HCT116 (cell line): ENCODE measurements around the gene NUCB1. TPM values are rescaled to one million over a fixed set of nuclear protein-coding genes. Genes with fewer than 3 reads are reported as not detected.

Source experiments
- ATAC-seq: fragments of 200-7000 bp; cut with Tn5 transposase; 2 replicates; pipeline ENCODE4 v1.9.1; 2020; ENCODE audit warnings: mild to moderate bottlenecking, moderate library complexity
- BruUV-seq: library from RNA; stranded (reverse); fragments of 400-500 nt; replicated peaks from 2 replicates; lab custom pipeline; 2021; lab: Mats Ljungman, UMichigan
- CTCF ChIA-PET: fragments of 300-600 bp; sonication (Branson Sonifier 250); formaldehyde crosslinking; loops from one replicate; lab custom pipeline; 2021; ENCODE audit warnings: antibody characterized with exemption; lab: Charles Lee
- POLR2A ChIA-PET: fragments of 300-600, 350-600 bp; sonication (Branson Sonifier 250); formaldehyde crosslinking; loops from one replicate; lab custom pipeline; 2021; ENCODE audit warnings: antibody characterized with exemption; lab: Charles Lee
- RAD21 ChIA-PET, 2 experiments: fragments of 300-600 bp; sonication (Branson Sonifier 250); formaldehyde crosslinking; loops; one replicate each; lab custom pipeline; 2023; ENCODE audit warnings: low total read pairs in 2 of 2; ENCODE audit not compliant: uncharacterized antibody in 2 of 2, unreplicated experiment in 2 of 2, low non-redundant PET in 1 of 2; lab: Charles Lee
- DNase-seq: peaks from one replicate; pipeline ENCODE4 v3.0.0-alpha.2; 2010; ENCODE audit warnings: low read depth, low spot score
- H2AFZ ChIP-seq: fragments of 200-600 bp; shearing (Covaris generic), sonication (generic); 2 replicates; pipeline ENCODE4 v1.6.1; 2017; ENCODE audit warnings: low read depth, mixed run types, mixed read lengths, antibody characterized with exemption, low read length; ENCODE audit not compliant: poor library complexity, severe bottlenecking
- H3K27ac ChIP-seq: 2 replicates; pipeline ENCODE4 v1.5.1; 2012; ENCODE audit warnings: low read depth, low read length
- H3K27me3 ChIP-seq: fragments of 200-600 bp; sonication (generic); 2 replicates; pipeline ENCODE4 v1.6.1; 2016; ENCODE audit warnings: mixed run types, low read length, mixed read lengths; ENCODE audit not compliant: insufficient read depth
- H3K36me3 ChIP-seq, 2 experiments: fragments of 200-500 bp in 1 of 2; fragments of 200-600 bp in 1 of 2; sonication (Bioruptor generic) in 1 of 2; sonication (generic) in 1 of 2; 2 replicates each; pipeline versions ENCODE4 v1.5.1 to v1.6.1; 2014 to 2016; ENCODE audit warnings: low read length in 2 of 2, inconsistent platforms in 1 of 2, mixed read lengths in 1 of 2, mixed run types in 1 of 2; ENCODE audit not compliant: insufficient read depth in 2 of 2, control insufficient read depth in 1 of 2
- H3K4me1 ChIP-seq, 2 experiments: fragments of 200-600 bp in 1 of 2; sonication (generic) in 1 of 2; 2 replicates each; pipeline versions ENCODE4 v1.5.1 to v1.6.1; 2012 to 2017; ENCODE audit warnings: low read length in 2 of 2, inconsistent platforms in 1 of 2, mild to moderate bottlenecking in 1 of 2, mixed read lengths in 1 of 2, mixed run types in 1 of 2, moderate library complexity in 1 of 2; ENCODE audit not compliant: insufficient read depth in 2 of 2, control insufficient read depth in 1 of 2
- H3K4me2 ChIP-seq: fragments of 200-600 bp; sonication (generic); 2 replicates; pipeline ENCODE4 v1.6.1; 2017; ENCODE audit warnings: mixed run types, low read length, mixed read lengths
- H3K4me3 ChIP-seq, 2 experiments: fragments of 200-600 bp in 1 of 2; sonication (generic) in 1 of 2; replicated peaks in 1 of 2; 2 replicates each; pipeline ENCODE4 v1.5.1; 2011 to 2016; ENCODE audit warnings: low read length in 2 of 2, control low read depth in 1 of 2, low read depth in 1 of 2, mild to moderate bottlenecking in 1 of 2, mixed read lengths in 1 of 2, mixed run types in 1 of 2
- H3K79me2 ChIP-seq: fragments of 200-600 bp; sonication (generic); 2 replicates; pipeline ENCODE4 v1.6.1; 2017; ENCODE audit warnings: mild to moderate bottlenecking, mixed run types, low read length, moderate library complexity, mixed read lengths; ENCODE audit not compliant: insufficient read depth
- H3K9ac ChIP-seq: fragments of 200-600 bp; sonication (generic); 2 replicates; pipeline ENCODE4 v1.6.1; 2016; ENCODE audit warnings: low read length, mixed read lengths
- H3K9me2 ChIP-seq: fragments of 200-600 bp; sonication (generic), shearing (Covaris generic); 2 replicates; pipeline ENCODE4 v1.6.1; 2017; ENCODE audit warnings: mixed run types, mild to moderate bottlenecking, moderate library complexity; ENCODE audit not compliant: insufficient read depth
- H3K9me3 ChIP-seq, 2 experiments: fragments of 200-500 bp in 1 of 2; fragments of 200-600 bp in 1 of 2; sonication (Bioruptor generic) in 1 of 2; sonication (generic) in 1 of 2; 2 replicates each; pipeline ENCODE4 v1.6.1; 2014 to 2017; ENCODE audit warnings: low read length in 2 of 2, mixed read lengths in 2 of 2, inconsistent platforms in 1 of 2, low read depth in 1 of 2, mild to moderate bottlenecking in 1 of 2, mixed run types in 1 of 2, moderate library complexity in 1 of 2; ENCODE audit not compliant: control insufficient read depth in 1 of 2, insufficient read depth in 1 of 2
- H4K20me1 ChIP-seq: fragments of 200-600 bp; sonication (generic), shearing (Covaris generic); 2 replicates; pipeline ENCODE4 v1.6.1; 2017; ENCODE audit warnings: mixed run types, mild to moderate bottlenecking, moderate library complexity; ENCODE audit not compliant: insufficient read depth
- EGR1 ChIP-seq: IDR thresholded peaks from 2 replicates; pipeline ENCODE4 v1.6.1; 2012; ENCODE audit warnings: low read depth
- ELF1 ChIP-seq: IDR thresholded peaks from 2 replicates; pipeline ENCODE4 v1.6.1; 2012; ENCODE audit warnings: low read depth, borderline replicate concordance
- EZH2 ChIP-seq: fragments of 200-600 bp; sonication (generic); IDR thresholded peaks from 2 replicates; pipeline ENCODE4 v1.6.1; 2017; ENCODE audit warnings: antibody characterized with exemption, mixed run types
- EZH2phosphoT487 ChIP-seq: fragments of 200-600 bp; IDR thresholded peaks from 2 replicates; pipeline ENCODE4 v1.6.1; 2018; ENCODE audit warnings: antibody characterized with exemption, borderline replicate concordance
- JUND ChIP-seq: IDR thresholded peaks from 2 replicates; pipeline ENCODE4 v1.6.1; 2012
- POLR2A ChIP-seq: IDR thresholded peaks from 2 replicates; pipeline ENCODE4 v1.7.0; 2011; ENCODE audit warnings: borderline replicate concordance; ENCODE audit not compliant: insufficient read depth, insufficient read length; ENCODE audit errors: extremely low read depth
- RAD21 ChIP-seq: IDR thresholded peaks from 2 replicates; pipeline ENCODE4 v1.6.1; 2012; ENCODE audit warnings: low read depth, mild to moderate bottlenecking
- YY1 ChIP-seq: IDR thresholded peaks from 2 replicates; pipeline ENCODE4 v1.6.1; 2011; ENCODE audit warnings: low read length, low read depth, moderate library complexity, mild to moderate bottlenecking; ENCODE audit not compliant: insufficient replicate concordance; ENCODE audit errors: extremely low read depth
- ZNF274 ChIP-seq: fragments of 200-500 bp; sonication (Bioruptor generic); IDR thresholded peaks from 2 replicates; pipeline ENCODE4 v1.6.1; 2014; ENCODE audit warnings: mild to moderate bottlenecking, low read depth, low read length, inconsistent platforms
- intact Hi-C: fragments of 100-400 bp; cut with micrococcal nuclease; formaldehyde crosslinking; loops from 2 replicates; pipeline ENCODE4 v1.10.0; 2022
- total RNA-seq: library from RNA; stranded (reverse); gene quantifications from one replicate; pipeline ENCODE4 v1.2.1, GENCODE V29; 2021; ENCODE audit not compliant: unreplicated experiment
- TF ChIP-seq, protein P1 (sequence below): IDR thresholded peaks from 2 replicates; pipeline ENCODE4 v1.6.1; 2012
- TF ChIP-seq, protein P2 (sequence below), 3 experiments: fragments of 200-600 bp in 1 of 3; sonication (generic) in 1 of 3; IDR thresholded peaks in 2 of 3; conservative IDR thresholded peaks in 1 of 3; 2 replicates each; pipeline ENCODE4 v1.5.1; 2012 to 2017; ENCODE audit warnings: low read depth in 2 of 3, low read length in 2 of 3, antibody characterized with exemption in 1 of 3, borderline replicate concordance in 1 of 3, control low read depth in 1 of 3, mild to moderate bottlenecking in 1 of 3, mixed read lengths in 1 of 3, mixed run types in 1 of 3, moderate library complexity in 1 of 3; ENCODE audit not compliant: insufficient read depth in 1 of 3
- TF ChIP-seq, protein P3 (sequence below): IDR thresholded peaks from 2 replicates; pipeline ENCODE4 v1.6.1; 2012

Gene NUCB1
- total RNA-seq, 1 experiment from 2014 or later: 88.8 TPM

DNA sequence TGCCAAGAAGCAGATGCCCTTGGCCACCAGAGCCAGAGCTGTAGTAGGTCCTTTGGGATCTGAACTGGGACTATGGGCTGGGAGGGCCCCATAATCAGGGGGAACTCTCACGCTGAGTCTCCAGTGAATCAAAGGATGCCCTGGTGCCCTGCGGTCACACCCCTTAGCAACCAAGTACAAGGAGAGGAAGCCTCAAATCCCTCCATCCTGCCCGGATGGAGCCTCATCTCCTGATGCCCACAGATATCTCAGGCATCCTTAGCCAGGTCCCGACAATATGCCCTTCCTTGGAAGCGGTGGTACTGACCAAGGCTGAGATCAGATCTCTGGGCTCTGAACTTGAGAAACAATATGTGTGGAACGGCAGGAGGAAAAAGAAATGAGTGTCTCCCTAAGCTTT lies 33.4 kb upstream of the NUCB1 start:
- no peak for TF ChIP-seq EGR1
- TF ChIP-seq, protein P1, sequence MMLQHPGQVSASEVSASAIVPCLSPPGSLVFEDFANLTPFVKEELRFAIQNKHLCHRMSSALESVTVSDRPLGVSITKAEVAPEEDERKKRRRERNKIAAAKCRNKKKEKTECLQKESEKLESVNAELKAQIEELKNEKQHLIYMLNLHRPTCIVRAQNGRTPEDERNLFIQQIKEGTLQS: no peak
- no peak for TF ChIP-seq POLR2A
- Histone ChIP-seq H3K27ac (no peak overlapping the region), H3K4me1 (peaks cover 27 to 39% of the 10 kb centered on the region in 2 experiments), H4K20me1 (no peaks in the 10 kb centered on the region), H3K9ac (no peak overlapping the region), H3K4me2 (no peak overlapping the region), H3K9me3 (no peaks in the 10 kb centered on the region), H2AFZ (no peak overlapping the region), H3K79me2 (no peaks in the 10 kb centered on the region), H3K36me3 (no peaks in the 10 kb centered on the region), H3K9me2 (no peaks in the 10 kb centered on the region), H3K4me3 (no peak overlapping the region), H3K27me3 (no peaks in the 10 kb centered on the region)
- CTCF ChIA-PET: no interaction called here
- RAD21 ChIA-PET: no interaction called here
- POLR2A ChIA-PET: no interaction called here
- intact Hi-C loops: no loop called here
- DNase-seq: no peak
- ATAC-seq: no peak
- BruUV-seq: no TSS peak

DNA sequence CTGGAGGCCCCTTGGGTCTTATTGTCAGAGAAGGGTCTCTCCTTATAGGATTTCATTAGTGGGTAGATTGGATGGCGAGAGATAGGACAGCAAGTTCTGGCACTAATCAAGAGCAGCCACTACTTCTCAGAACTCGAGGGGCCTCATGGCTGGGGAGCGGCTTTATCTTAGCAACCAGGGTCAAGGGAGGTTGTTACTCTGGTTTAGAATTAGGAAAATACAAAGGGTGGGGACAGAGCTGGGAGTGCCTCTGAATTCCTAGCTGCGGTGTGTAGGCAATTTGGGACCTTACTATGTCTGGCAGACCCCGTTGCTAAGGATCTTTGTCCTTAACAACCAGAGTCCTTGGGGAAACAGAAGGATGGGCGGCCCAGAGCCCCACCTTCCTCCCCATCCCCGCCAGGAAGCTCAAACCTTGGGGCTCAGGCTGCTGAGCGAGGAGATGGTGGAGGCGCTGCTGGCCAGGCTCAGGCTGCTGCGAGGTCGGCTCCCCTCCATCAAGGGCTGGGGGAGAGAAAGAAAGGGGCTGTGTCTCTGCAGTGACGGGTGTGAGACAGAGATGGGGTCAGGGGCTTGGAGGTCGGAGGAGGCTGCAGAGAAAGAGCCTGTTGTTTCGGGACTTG lies 32.9 kb upstream of the NUCB1 start:
- no TSS peak for BruUV-seq
- H2AFZ ChIP-seq: no peak overlapping the region
- CTCF ChIA-PET: no interaction called here
- no peaks in the 10 kb centered on the region for H4K20me1 ChIP-seq
- H3K36me3 ChIP-seq: no peaks in the 10 kb centered on the region
- POLR2A ChIA-PET: no interaction called here
- no peak for ATAC-seq
- TF ChIP-seq YY1 (no peak), ELF1 (no peak), EZH2 (no peak), JUND (no peak), RAD21 (no peak), EZH2phosphoT487 (no peak), ZNF274 (no peak)
- TF ChIP-seq, protein P2, sequence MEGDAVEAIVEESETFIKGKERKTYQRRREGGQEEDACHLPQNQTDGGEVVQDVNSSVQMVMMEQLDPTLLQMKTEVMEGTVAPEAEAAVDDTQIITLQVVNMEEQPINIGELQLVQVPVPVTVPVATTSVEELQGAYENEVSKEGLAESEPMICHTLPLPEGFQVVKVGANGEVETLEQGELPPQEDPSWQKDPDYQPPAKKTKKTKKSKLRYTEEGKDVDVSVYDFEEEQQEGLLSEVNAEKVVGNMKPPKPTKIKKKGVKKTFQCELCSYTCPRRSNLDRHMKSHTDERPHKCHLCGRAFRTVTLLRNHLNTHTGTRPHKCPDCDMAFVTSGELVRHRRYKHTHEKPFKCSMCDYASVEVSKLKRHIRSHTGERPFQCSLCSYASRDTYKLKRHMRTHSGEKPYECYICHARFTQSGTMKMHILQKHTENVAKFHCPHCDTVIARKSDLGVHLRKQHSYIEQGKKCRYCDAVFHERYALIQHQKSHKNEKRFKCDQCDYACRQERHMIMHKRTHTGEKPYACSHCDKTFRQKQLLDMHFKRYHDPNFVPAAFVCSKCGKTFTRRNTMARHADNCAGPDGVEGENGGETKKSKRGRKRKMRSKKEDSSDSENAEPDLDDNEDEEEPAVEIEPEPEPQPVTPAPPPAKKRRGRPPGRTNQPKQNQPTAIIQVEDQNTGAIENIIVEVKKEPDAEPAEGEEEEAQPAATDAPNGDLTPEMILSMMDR (IDR thresholded peaks at IDR 0.05 in 2 of 3, conservative IDR thresholded peaks at IDR 0.05 in 1 of 3; ENCODE audit: borderline replicate concordance in 1 of 3, insufficient read depth in 1 of 3, low read depth in 2 of 3, low read length in 2 of 3): no peak
- TF ChIP-seq, protein P3, sequence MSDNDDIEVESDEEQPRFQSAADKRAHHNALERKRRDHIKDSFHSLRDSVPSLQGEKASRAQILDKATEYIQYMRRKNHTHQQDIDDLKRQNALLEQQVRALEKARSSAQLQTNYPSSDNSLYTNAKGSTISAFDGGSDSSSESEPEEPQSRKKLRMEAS: no peak
- no peaks in the 10 kb centered on the region for H3K9me2 ChIP-seq
- DNase-seq: no peak
- H3K4me2 ChIP-seq: peak overlapping the region; percentile 79
- H3K27me3 ChIP-seq: no peaks in the 10 kb centered on the region
- peak overlapping the region in 1 of 2 experiments; percentile 51; a peak in 1 of 4 replicates for H3K4me3 ChIP-seq
- H3K9ac ChIP-seq: peak overlapping the region; percentile 56; the same call in 1 of the 2 replicates
- peaks cover under 1% of the 10 kb centered on the region for H3K79me2 ChIP-seq
- H3K4me1 ChIP-seq: peaks cover 27 to 43% of the 10 kb centered on the region in 2 experiments
- H3K9me3 ChIP-seq: no peaks in the 10 kb centered on the region
- no peak overlapping the region for H3K27ac ChIP-seq
- intact Hi-C loops: no loop called here
- RAD21 ChIA-PET: no interaction called here
